Stimulated activated memory B cell treated with anti-CD40 and anti-IgM and Interleukin-4, amounts not matched to agents 10 μg/mL and 1 μg/mL and 100 μg/mL, for 72 hours (primary cell): ENCODE measurements around the gene ASCL4.
A peak's percentile ranks its signal among the peaks of the same experiment; 100 is the strongest.

ENCODE experiments used
- ATAC-seq: fragments of 150-1000 bp; cut with Tn5 transposase; 2 replicates; pipeline ENCODE4 v1.10.0; 2021
- H3K27ac Mint-ChIP-seq: one replicate; pipeline ENCODE4 v1.8.0; 2022; ENCODE audit warnings: mild to moderate bottlenecking, mixed read lengths
- H3K27me3 Mint-ChIP-seq: one replicate; pipeline ENCODE4 v1.8.0; 2022; ENCODE audit warnings: mixed read lengths
- H3K36me3 Mint-ChIP-seq: one replicate; pipeline ENCODE4 v1.8.0; 2022; ENCODE audit warnings: mixed read lengths
- H3K4me1 Mint-ChIP-seq: one replicate; pipeline ENCODE4 v1.8.0; 2022; ENCODE audit warnings: mixed read lengths
- H3K4me3 Mint-ChIP-seq: one replicate; pipeline ENCODE4 v1.8.0; 2022; ENCODE audit warnings: mild to moderate bottlenecking, moderate library complexity, mixed read lengths
- H3K9me3 Mint-ChIP-seq: one replicate; pipeline ENCODE4 v1.8.0; 2022; ENCODE audit warnings: mixed read lengths

ASCL4 gene

DNA sequence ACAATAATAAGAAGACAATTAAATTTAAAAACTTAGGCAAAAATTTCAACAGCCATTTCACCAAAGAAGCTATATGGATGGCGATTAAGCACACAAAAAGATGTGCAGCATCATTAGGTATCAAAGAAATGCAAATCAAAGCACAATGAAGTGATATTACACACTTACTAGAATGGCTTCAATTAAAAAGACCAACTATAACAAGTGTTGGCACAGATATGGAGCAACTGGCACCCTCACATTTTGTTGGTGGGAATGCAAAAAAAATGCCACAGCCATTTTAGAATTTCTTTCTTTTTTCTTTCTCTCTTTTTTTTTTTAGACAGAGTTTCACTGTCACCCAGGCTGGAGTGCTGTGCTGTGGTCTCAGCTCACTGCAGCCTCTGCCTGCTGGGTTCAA, 11.6 kb upstream of the ASCL4 start:
- Mint-ChIP-seq H3K27ac (no peak overlapping the region), H3K4me3 (no peak overlapping the region), H3K36me3 (no peaks in the 10 kb centered on the region), H3K27me3 (no peaks in the 10 kb centered on the region), H3K4me1 (peaks cover 25% of the 10 kb centered on the region), H3K9me3 (no peaks in the 10 kb centered on the region)
- ATAC-seq: no peak

DNA sequence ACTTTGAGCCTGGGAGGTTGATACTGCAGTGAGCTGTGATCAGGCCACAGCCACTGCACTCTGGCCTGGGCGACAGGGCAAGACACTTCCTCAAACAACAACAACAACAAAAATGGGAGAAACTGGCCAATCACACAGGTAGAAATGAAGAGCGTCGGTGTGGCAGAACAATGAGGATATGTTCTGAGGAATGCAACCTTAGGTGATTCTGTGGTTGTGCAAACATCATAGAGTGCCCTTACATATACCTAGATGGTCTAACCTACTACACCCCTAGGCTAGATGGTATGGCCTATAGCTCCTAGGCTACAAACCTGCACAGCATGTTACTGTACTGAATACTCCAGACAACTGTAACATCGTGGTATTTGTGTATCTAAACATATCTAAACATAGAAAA, 9.9 kb upstream of the ASCL4 start:
- Mint-ChIP-seq H3K4me3 (no peak overlapping the region), H3K27ac (no peak overlapping the region)

DNA sequence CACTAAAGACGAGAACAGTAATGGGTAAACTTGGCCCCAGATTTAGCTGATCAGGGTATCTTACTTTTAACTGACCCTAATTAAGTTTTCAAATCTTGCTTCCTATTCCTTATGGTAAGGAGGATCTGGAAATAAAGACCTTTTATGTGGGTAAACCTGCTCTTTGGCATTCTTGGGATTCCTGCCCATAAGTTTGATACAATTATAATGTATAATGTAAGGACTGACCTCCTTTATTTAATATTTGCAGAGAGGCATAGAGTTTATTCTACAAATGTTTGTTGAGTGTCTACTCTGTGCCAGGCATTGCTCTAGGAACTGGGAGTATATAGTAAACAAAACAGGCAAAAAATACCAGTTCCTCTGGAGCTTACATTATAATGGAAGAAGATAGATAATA, 9.2 kb upstream of the ASCL4 start:
- Mint-ChIP-seq H3K9me3 (no peaks in the 10 kb centered on the region), H3K27ac (no peak overlapping the region), H3K27me3 (no peaks in the 10 kb centered on the region), H3K4me3 (no peak overlapping the region), H3K4me1 (peaks cover 6% of the 10 kb centered on the region), H3K36me3 (no peaks in the 10 kb centered on the region)
- ATAC-seq: no peak

More for the DNA sequence above, 9.9 kb upstream of the ASCL4 start:
- Mint-ChIP-seq H3K36me3 (no peaks in the 10 kb centered on the region), H3K9me3 (no peaks in the 10 kb centered on the region), H3K4me1 (peaks cover 13% of the 10 kb centered on the region), H3K27me3 (no peaks in the 10 kb centered on the region)
- ATAC-seq: no peak

DNA sequence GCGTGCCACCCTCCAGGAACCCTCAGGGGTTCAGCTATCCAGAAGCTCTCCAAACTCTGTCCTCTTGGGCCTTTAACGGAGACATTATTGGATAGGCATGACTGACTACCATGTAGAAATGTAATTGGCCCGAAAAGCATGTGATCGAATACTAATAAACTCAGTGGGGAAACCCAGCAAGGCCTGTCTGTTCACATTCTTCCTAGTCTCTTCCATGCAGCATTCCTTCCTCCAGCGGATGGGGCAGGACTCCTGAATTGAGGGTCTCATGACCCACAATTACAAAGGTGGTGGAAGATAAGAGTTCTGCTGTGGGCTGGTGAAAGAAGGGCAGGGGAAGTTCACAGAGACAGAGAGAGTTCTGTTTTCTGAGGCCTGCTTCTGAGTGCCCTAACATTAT, 7.0 kb upstream of the ASCL4 start:
- no peak overlapping the region for H3K27ac Mint-ChIP-seq
- ATAC-seq: no peak
- no peaks in the 10 kb centered on the region for H3K27me3 Mint-ChIP-seq
- H3K4me1 Mint-ChIP-seq: no peaks in the 10 kb centered on the region
- no peaks in the 10 kb centered on the region for H3K36me3 Mint-ChIP-seq
- H3K4me3 Mint-ChIP-seq: no peak overlapping the region
- H3K9me3 Mint-ChIP-seq: no peaks in the 10 kb centered on the region

DNA sequence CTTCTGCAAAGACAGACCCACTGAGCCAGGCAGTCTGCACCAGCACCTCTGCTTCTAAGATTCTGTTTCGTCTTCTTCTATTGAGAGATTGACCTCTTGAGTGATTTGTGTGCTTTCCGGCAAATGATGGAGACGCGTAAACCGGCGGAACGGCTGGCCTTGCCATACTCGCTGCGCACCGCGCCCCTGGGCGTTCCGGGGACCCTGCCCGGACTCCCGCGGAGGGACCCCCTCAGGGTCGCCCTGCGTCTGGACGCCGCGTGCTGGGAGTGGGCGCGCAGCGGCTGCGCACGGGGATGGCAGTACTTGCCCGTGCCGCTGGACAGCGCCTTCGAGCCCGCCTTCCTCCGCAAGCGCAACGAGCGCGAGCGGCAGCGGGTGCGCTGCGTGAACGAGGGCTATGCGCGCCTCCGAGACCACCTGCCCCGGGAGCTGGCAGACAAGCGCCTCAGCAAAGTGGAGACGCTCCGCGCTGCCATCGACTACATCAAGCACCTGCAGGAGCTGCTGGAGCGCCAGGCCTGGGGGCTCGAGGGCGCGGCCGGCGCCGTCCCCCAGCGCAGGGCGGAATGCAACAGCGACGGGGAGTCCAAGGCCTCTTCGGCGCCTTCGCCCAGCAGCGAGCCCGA, 703 bp downstream of the ASCL4 start:
- no peak overlapping the region for H3K4me3 Mint-ChIP-seq
- no peaks in the 10 kb centered on the region for H3K9me3 Mint-ChIP-seq
- H3K4me1 Mint-ChIP-seq: peaks cover 26% of the 10 kb centered on the region
- no peak for ATAC-seq
- no peaks in the 10 kb centered on the region for H3K36me3 Mint-ChIP-seq
- H3K27me3 Mint-ChIP-seq: peaks cover 47% of the 10 kb centered on the region
- H3K27ac Mint-ChIP-seq: no peak overlapping the region

DNA sequence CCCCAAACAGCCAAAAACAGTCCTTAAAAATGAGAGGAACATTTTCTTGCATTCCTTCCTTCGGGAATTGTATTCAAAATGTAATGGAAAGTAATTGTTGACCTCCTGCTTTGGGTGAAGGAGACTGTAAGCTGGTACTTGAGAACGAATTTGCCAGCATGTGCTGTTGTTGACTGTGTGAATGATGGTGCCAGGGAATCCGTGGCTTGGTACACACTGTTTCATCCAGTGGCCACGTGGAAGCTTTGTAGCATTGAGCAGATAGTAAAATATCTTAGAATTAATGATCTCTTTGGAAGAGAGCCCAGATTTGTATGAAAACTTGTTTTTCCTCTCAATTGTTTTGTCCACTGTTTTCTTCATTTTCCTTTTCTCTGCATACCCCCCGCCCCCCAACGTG, 1.7 kb downstream of the ASCL4 start:
- no peak overlapping the region for H3K27ac Mint-ChIP-seq
- ATAC-seq: no peak
- H3K36me3 Mint-ChIP-seq: no peaks in the 10 kb centered on the region
- H3K9me3 Mint-ChIP-seq: no peaks in the 10 kb centered on the region
- peaks cover 47% of the 10 kb centered on the region for H3K27me3 Mint-ChIP-seq
- no peak overlapping the region for H3K4me3 Mint-ChIP-seq
- peaks cover 33% of the 10 kb centered on the region for H3K4me1 Mint-ChIP-seq

DNA sequence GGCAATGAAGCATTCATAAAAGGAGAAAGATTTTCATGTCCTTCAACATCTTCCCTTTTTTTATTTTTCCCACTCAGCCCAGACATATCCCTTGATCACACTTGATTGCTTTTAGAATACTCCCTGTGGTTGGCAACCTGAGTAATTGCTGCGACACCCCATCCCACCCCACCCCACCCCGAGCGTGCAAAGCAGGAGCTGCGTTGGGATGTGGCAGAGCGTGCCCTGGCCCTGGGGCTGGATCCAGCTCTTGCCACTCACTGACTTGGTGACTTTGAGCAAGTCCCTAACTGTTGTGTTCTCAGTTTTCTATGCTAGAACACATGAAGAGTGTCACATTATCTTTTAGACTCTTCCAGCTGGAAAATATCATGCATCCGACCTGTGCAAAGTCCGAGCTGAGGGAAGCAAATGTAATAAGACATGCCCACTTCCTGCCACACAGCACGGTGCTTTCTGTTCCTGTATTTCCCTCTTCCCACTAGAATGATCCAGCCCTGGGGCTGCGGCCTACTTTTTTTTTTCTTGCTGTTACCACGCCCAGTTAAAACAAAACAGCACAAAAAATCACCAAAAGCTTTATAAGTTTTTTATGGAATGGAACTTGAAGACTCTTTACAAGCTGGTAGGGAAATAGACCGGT, 4.0 kb downstream of the ASCL4 start:
- no peak for ATAC-seq
- peaks cover 39% of the 10 kb centered on the region for H3K27me3 Mint-ChIP-seq
- no peaks in the 10 kb centered on the region for H3K36me3 Mint-ChIP-seq
- no peaks in the 10 kb centered on the region for H3K9me3 Mint-ChIP-seq
- H3K4me3 Mint-ChIP-seq: no peak overlapping the region
- H3K27ac Mint-ChIP-seq: no peak overlapping the region
- H3K4me1 Mint-ChIP-seq: peaks cover 36% of the 10 kb centered on the region

DNA sequence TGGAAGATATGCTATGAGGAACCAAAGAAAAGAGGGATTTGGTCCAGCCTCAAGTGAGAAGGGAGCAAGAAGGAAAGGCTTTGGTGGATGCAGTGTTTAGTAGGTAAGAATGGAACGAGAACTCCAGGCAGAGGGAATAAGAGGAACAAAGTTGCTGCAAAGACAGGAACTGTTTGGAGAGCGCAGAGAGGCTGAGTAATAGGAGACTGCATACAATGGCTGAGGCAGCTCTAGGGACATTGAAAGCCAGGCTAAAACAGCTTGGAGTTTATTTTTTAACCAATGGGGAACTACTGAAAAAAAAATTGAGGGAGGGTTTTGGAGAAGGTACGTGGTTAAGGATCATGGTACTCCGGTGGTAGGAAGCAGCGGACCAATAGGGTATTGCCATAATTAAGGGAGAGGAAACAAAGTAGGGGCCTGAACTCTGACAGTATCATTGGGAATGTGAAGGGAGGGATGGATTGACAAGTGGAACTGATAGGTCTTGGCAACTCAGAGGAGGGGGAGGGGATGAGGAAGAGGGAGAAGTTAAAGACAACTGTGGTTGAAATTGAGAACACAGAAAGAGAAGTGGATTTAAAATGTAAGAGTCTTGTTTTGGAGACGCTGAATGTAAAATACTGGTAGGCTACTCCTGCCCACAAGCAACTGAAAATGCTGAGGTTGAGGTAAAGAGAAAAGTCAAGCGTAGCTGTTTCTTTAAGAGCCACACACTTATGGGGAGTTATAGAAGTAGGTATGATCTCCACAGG, 4.8 kb downstream of the ASCL4 start:
- Mint-ChIP-seq H3K36me3 (no peaks in the 10 kb centered on the region), H3K9me3 (no peaks in the 10 kb centered on the region), H3K4me1 (peaks cover 44% of the 10 kb centered on the region), H3K27ac (no peak overlapping the region), H3K27me3 (peaks cover 32% of the 10 kb centered on the region), H3K4me3 (no peak overlapping the region)
- ATAC-seq: peak; percentile 89

DNA sequence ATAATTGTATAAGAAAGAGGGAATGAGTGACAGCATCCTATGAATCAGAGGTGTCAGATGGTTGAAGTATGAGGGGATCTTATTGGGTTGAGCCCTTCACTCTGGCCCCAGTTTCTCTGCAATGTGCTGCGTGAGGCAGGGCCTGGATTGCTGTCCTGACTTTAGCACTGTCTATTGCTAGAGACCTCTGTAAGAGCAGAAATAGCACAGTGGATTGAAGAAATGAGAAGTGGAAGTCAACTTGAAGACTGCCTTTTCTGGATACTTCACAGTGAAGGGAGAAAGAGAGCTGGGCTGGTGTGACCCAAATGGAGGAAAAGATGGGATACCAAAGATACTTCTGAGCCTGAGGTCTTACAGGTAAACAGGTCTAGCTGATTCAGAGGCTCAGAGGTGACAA, 5.8 kb downstream of the ASCL4 start:
- H3K36me3 Mint-ChIP-seq: no peaks in the 10 kb centered on the region
- H3K4me3 Mint-ChIP-seq: no peak overlapping the region
- no peaks in the 10 kb centered on the region for H3K9me3 Mint-ChIP-seq
- peaks cover 21% of the 10 kb centered on the region for H3K27me3 Mint-ChIP-seq
- peaks cover 37% of the 10 kb centered on the region for H3K4me1 Mint-ChIP-seq
- peak overlapping the region; percentile 10 for H3K27ac Mint-ChIP-seq
- ATAC-seq: no peak

DNA sequence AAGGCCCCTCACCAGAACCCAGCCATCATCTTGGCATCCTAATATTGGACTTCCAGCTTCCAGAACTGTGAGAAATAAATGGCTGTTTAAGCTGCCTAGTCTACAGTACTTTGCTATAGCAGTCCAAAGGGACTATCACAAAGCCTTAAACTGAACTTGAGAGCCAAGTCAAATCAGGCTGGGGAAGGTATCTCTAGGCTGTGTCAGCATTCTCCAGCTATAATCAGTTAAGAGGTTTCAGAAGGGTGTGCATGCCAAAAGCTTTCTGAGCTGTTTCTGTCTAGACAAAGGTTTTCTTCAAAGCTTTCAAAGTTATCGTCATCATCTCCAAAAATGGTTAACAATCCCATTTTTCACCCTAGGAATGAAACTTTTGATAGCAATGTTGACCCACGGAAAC, 7.6 kb downstream of the ASCL4 start:
- Mint-ChIP-seq H3K4me3 (no peak overlapping the region), H3K27ac (no peak overlapping the region), H3K36me3 (no peaks in the 10 kb centered on the region), H3K27me3 (peaks cover 5% of the 10 kb centered on the region), H3K9me3 (no peaks in the 10 kb centered on the region), H3K4me1 (peaks cover 37% of the 10 kb centered on the region)
- ATAC-seq: no peak

DNA sequence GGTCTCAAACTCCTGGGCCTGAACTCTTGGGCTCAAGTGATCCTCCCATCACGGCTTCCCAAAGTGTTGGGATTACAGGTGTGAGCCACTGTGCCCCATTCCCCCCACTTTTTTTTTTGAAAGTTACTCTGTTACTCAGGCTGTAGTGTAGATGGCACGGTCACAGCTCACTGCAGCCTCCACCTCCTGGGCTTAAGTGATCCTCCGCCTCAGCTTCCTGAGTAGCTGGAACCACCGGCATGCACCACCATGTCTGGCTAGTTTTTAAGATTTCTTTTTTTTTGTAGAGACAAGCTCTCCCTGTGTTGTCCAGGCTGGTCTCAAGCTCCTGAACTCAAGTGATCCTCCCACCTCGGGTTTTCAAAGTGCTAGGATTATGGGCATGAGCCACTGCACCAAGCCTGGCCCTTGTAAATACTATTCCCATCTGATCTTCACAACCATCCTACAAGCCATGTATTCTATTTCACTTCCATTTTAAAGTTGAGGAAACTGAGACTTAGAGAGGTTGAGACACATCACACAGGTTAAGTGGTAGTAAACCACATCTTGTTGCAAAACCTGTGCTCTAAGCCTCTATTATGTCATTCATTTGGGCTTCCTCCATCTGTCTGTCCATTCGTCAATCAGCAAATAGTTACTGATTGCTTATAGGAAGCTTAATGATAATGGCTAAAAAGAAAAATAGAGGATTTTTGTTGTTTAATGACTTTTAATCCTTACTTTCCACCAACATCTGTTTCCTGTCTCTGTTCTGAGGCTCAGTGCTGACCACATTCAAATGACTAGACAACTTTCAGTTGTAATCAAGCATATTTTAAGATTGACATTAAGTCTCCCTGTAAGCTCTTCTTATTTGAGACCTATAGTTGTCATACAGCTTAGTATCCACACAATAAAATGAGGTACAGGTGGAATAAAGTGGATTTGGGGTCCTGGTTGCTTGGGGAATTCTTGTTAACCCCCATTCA, 9.2 kb downstream of the ASCL4 start:
- Mint-ChIP-seq H3K4me1 (peaks cover 34% of the 10 kb centered on the region), H3K27me3 (peaks cover 3% of the 10 kb centered on the region), H3K27ac (peak overlapping the region; percentile 36), H3K36me3 (no peaks in the 10 kb centered on the region), H3K9me3 (no peaks in the 10 kb centered on the region), H3K4me3 (peak overlapping the region; percentile 9)
- ATAC-seq: no peak

DNA sequence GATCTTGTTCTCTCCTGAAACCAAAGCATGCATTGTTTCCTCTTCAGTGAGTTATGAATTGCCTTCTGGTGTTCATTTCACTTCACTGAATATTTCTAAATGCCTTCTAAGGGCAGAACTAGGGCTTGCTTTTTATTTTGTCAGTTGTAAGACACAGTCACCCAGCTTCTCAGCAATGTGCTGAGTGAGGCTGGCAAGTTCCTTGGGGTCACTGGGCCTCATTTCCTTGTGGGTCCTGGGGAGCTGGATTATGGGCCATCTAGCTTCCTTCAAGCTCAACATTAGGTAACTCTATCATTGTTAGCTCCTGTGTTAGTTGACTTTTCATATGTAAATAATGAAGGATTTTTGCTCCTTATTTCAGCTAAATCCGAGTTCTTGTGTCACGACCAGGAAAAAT, 13.8 kb downstream of the ASCL4 start:
- H3K4me3 Mint-ChIP-seq: no peak overlapping the region
- H3K27ac Mint-ChIP-seq: no peak overlapping the region
- peaks cover 10% of the 10 kb centered on the region for H3K36me3 Mint-ChIP-seq
- H3K9me3 Mint-ChIP-seq: peaks cover 2% of the 10 kb centered on the region
- ATAC-seq: no peak
- H3K4me1 Mint-ChIP-seq: peaks cover 11% of the 10 kb centered on the region
- peaks cover 23% of the 10 kb centered on the region for H3K27me3 Mint-ChIP-seq

DNA sequence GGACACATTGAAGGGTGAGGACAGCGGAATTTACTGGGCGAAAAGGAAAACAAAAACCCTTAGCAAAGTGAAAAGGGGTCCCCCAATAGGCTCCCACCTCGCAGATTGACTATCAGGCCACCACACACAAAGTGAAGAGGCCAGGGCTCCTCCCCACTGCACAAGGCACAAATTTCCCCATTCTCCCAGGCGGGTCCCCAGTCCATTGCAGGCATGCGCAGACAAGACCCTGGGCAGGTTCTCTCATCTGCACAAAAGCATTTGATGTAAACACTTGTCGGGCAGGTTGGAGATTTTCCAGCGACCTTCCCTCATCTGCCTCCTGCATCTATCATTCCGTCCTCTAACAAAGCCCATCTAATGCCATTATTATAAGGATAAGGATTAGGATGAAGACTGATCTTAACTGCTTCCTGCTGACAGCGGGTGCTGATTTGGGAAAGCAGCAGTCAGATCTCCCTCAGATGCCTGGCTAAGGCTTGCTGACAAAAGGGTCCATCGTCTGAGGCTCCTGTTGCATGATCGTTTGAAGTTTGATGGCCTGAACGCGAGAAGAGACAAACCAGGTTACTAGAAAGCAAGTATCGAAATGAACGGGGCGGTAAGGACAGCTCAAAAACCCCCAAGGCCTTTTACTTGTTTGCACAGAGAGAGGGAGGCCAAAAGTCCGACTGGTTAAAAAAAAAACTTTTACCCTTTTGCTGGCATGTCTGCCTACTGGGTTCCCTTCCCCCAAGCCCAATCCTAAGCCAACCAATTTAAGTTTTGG, 14.4 kb downstream of the ASCL4 start:
- ATAC-seq: no peak
- Mint-ChIP-seq H3K27ac (no peak overlapping the region), H3K4me3 (no peak overlapping the region), H3K9me3 (peaks cover 2% of the 10 kb centered on the region), H3K27me3 (peaks cover 28% of the 10 kb centered on the region), H3K36me3 (peaks cover 10% of the 10 kb centered on the region), H3K4me1 (peaks cover 5% of the 10 kb centered on the region)

DNA sequence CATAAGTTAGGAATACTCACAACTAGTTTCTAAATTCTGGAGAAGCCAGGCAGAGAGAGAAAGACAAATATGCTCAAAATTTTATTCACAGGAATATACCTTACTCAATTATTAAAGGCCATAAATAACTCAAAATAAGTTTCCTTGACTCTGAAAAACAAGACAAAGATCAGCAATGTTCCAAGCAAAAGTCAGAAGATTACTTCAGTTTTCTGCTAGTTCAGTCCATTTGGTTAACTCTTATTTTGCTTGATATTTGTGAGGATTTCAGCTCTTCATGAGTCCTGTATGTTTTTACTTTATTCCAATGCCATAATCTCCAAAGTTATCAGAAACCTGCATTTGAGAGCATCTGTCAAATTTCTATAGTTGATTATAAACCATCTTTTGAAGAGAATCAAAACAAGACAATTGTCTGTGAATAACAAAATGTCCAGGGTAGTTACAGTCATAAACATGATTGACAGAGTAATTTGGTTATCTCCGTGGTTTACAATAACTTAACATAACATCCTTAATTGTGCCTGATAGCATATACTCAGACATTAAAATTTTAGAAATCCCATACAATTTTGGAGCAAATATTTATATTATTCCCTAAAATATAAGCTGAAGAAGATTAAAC, 17.1 kb downstream of the ASCL4 start:
- ATAC-seq: no peak
- Mint-ChIP-seq H3K4me3 (no peak overlapping the region), H3K27ac (no peak overlapping the region), H3K36me3 (peaks cover 10% of the 10 kb centered on the region), H3K27me3 (peaks cover 28% of the 10 kb centered on the region), H3K4me1 (no peaks in the 10 kb centered on the region), H3K9me3 (peaks cover 2% of the 10 kb centered on the region)
